Measurements from ENCODE around the gene HRC.
"Not testable (repeated sequence)": the region's sequence is repeated elsewhere in the genome, so short reads cannot be mapped to it uniquely, and the experiment has no call there.

The HRC gene

GRCh38 chr19:49155005-49155819 lies at the start of gene HRC:
TSS of gene HRC (minus strand) at chr19:49155396. CDS start at chr19:49155237, 159 bp downstream.
- no peak for DNase-seq (ENCODE audit: low read depth)

- no peak for DNase-seq (ENCODE audit: low read depth)
Observed at GRCh38 chr19:49201042-49201441, 45.8 kb upstream of the HRC start.

GRCh38 chr19:49200238-49200862 lies 45.2 kb upstream of the HRC start:
- no peak for DNase-seq (ENCODE audit: low read depth)

GRCh38 chr19:49196527-49197240 lies 41.5 kb upstream of the HRC start:
- DNase-seq (ENCODE audit: low read depth) = no peak

GRCh38 chr19:49194408-49194807 lies 39.2 kb upstream of the HRC start:
- DNase-seq (ENCODE audit: low read depth) = no peak

- no peak for DNase-seq (ENCODE audit: low read depth)
Observed at GRCh38 chr19:49193822-49194394, 38.7 kb upstream of the HRC start.

- DNase-seq (ENCODE audit: low read depth) = no peak
Observed at GRCh38 chr19:49190781-49191180, 35.6 kb upstream of the HRC start.

- DNase-seq (ENCODE audit: low read depth) = no peak
Observed at GRCh38 chr19:49189259-49189658, 34.1 kb upstream of the HRC start.

GRCh38 chr19:49188626-49189200 lies 33.5 kb upstream of the HRC start:
- DNase-seq (ENCODE audit: low read depth) = no peak

GRCh38 chr19:49186108-49186507 lies 30.9 kb upstream of the HRC start:
- DNase-seq (ENCODE audit: low read depth) = no peak

GRCh38 chr19:49182848-49183375 lies 27.7 kb upstream of the HRC start:
- no peak for DNase-seq (ENCODE audit: low read depth)

- DNase-seq (ENCODE audit: low read depth) = not testable (repeated sequence)
Observed at GRCh38 chr19:49182010-49182847, 27.0 kb upstream of the HRC start.

- no peak for DNase-seq (ENCODE audit: low read depth)
Observed at GRCh38 chr19:49180659-49181058, 25.5 kb upstream of the HRC start.

GRCh38 chr19:49173198-49173597 lies 18.0 kb upstream of the HRC start:
- DNase-seq (ENCODE audit: low read depth) = no peak

- DNase-seq (ENCODE audit: low read depth) = no peak
Observed at GRCh38 chr19:49168421-49168820, 13.2 kb upstream of the HRC start.

GRCh38 chr19:49167857-49168409 lies 12.7 kb upstream of the HRC start:
- DNase-seq (ENCODE audit: low read depth) = no peak

GRCh38 chr19:49165865-49166301 lies 10.7 kb upstream of the HRC start:
- no peak for DNase-seq (ENCODE audit: low read depth)

- no peak for DNase-seq (ENCODE audit: low read depth)
Observed at GRCh38 chr19:49165111-49165750, 10.0 kb upstream of the HRC start.

GRCh38 chr19:49161987-49162386 lies 6.8 kb upstream of the HRC start:
- no peak for DNase-seq (ENCODE audit: low read depth)
